Non-pigmented ciliary epithelial cell (primary cell): ENCODE data around the gene PYROXD2.
"Not testable (repeated sequence)": the region's sequence is repeated elsewhere in the genome, so short reads cannot be mapped to it uniquely, and the experiment has no call there.

Source experiments
- DNase-seq: peaks from one replicate; pipeline ENCODE4 v3.0.0-alpha.2; 2010; ENCODE audit warnings: low read depth

The PYROXD2 gene

DNA sequence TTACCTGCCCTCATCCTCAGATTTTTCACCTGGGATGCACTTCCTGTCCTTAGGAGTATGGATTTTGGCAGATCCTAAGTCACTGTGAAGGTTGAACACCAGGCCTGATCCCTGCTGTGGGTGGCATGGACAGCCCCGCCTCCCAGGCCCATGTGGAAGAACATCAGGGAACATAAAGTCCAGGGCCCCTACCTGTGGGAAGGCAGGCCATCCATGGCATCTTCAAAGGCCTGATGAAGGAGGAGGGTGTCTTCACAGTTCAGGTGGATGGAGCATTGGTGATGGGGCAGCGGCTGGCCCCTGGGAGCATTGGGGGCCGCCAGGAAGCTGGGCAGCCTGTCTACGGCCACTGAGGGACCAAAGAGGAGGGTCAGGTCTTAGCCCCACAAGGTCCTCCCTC, 24.6 kb downstream of the PYROXD2 start:
- no peak for DNase-seq

DNA sequence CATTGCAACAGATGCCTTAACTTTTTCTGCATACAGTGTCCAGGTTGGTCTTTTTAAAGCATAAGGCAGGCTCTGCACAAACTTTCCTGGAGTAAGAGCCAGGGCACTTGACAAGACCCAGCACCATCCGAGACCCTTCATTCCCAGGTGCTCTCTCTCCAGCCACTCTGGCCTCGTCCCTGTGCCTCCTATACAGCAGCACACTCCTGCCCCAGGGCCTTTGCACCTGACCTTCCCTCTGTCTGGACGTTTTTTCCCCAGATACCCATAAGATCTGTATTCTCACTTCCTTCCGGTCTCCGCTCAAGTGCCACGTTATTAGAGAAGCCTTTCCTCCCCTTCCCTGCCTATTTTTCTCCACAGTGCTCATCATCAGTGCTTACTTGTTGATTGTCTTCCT, 25.6 kb downstream of the PYROXD2 start:
- DNase-seq = no peak

DNA sequence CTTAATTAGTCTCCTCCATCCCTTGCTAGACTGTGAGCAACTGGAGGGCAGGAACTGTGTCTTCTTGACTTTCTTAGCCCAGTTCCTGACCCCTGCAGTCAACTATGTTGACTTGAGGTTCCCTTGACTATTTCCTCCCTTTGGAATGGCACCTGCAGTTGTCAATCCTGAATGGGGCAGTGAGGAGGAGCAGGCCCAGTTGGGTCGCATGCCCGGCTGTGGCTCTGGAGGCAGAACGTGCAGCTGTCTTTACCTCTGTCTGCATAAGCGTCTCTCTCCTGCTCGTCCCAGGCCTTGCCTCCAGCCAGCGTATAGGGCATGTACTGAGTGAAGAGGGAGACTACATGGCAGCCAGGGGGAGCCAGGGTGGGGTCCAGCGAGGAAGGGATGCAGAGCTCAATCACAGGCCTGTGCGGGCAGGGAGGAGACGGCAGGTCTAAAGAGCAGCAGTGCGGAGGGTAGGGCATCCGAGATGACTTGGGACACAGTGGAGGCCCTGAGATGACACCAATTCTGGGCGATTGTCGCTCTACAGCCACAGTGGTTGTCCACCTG, 26.8 kb downstream of the PYROXD2 start:
- no peak for DNase-seq

DNA sequence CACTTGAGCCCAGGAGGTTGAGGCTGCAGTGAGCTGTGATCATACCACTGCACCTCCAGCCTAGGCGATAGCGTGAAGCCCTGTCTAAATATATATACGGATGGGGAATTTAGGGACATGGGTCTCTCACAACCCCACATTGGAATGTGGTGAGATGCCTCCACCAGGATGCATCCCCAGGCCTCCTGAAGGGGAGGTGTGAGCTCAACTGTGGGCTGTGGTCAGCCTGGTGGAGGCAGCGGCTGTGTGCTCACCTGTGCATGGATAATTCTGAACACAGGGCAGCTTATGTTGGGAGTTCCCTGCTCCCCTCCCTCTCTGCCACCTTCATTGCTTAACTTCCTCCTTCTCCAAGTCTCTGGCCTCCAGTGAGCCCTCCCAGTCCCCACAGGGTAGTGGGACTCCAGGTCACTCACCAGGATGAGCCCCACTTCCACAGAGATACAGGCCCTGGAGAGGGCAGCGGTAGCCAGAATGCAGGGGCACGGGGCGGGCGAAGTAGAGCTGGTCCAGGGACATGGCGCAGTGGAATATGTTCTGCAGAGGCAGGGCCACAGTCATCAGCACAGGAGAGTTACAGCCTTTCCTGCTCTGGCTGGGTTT, 30.4 kb downstream of the PYROXD2 start:
- no peak for DNase-seq

DNA sequence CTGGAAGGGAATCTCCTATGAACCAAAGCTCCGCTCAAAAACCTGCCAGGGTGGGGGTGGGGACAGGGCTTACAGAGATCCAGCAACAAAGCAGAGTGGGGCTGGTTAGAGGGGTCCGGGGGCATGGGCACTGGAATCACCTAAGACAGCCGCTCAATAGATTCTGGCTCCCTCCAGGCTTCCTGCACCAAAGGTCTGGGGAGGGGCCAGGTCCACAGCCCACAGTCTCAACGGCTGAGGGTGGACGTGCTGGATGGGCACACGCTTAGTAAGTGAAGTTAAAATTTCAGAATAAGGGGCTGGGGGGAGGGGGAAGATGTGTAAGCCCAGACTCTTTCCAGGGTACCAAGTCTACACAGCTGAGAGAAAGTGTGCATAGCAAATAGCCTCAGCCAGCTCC, 31.1 kb downstream of the PYROXD2 start:
- no peak for DNase-seq

DNA sequence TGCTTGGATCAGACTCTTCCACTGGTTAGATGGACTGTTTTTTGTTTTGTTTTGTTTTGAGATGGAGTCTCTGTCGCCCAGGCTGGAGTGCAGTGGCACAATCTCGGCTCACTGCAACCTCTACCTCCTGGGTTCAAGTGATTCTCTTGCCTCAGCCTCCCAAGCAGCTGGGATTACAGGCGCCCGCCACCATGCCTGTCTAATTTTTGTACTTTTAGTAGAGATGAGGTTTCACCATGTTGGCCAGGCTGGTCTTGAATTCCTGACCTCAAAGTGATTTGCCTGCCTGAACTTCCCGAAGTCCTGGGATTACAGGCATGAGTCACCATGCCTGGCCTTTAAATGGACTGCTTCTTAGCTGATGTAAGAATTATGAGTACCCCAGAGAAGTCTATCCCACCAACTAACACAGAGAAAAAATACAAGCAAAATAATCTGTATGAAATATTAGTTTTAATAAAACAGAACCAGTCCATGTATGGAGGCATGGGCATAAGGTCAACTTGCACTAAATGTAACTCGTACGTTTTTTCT, 31.8 kb downstream of the PYROXD2 start:
- not testable (repeated sequence) for DNase-seq

DNA sequence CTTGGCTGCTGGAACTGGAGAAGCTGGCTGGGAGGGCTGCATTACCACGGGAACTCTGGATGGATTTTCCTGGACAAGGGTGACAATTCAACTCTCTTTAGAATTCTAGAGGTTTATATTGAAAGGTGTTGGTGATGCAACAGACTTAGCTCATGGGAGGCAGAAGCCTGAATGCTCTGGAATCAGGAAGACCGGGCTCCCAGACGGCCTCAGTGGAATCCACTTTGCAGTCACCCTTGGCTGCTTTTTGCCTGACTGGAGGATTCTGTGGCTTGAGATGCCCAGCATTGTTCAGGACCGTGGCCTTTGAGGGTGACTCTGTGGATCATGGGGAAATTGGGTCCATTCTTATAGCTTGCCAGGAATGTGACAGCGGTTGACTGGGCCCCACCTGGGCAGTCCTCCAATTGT, 32.3 kb downstream of the PYROXD2 start:
- no peak for DNase-seq

DNA sequence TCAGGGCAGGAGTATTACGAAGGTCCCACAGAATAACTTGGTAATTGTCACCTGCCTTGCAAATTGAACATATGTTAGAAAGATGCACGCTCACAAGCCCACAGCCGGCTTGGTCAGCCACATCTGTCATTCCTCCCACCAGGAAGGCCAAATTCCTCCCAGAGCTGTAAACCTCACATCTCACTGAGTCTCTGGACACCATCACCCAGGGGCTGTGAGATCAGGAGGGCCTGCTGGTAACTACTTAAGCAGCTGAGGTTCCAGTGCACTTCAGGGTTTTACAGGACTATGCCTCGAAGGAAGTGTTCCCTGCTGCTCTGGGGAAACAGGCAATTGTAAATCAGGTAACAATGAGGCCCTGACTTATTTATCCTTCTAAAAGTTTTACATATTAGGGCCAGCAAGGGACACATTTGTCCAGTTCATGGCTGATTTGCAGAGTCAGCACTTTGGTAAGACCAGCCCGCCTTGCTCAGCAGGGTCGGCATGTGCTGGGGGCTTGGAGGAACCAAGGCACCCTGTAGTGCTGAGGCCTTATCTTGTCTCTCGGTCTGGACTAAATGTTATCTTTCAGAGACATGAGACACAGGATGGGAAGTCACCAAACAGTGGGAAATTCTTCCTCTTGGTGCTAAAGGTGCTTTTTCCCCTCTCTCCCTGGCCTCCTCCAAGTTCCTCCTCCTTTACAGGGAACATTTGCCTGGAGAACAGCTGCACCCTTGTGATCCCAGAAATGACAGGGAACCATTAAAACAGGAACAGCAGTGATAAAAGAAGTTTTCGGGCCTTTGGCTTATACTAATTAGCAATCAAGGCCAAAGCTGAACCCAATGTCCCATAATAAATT, 34.3 kb downstream of the PYROXD2 start:
- no peak for DNase-seq

DNA sequence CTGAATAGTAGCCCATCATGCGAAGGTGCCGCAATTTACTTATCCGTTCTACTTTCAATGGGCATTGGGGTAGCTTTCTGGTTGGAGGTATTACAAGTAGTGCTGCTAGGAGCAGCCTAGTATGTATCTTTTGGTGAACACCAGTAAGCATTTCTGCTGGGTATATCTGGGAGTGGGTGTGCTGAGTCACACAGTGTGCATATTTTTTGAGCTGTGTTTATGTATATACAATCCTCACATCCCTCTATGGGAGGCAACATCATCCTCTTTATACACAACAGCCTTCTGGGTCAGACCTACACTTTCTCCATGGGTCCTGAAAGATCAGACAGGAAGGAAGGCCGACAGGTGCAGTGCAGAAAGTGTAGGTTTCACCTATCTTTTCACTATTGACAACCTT, 36.3 kb downstream of the PYROXD2 start:
- no peak for DNase-seq

DNA sequence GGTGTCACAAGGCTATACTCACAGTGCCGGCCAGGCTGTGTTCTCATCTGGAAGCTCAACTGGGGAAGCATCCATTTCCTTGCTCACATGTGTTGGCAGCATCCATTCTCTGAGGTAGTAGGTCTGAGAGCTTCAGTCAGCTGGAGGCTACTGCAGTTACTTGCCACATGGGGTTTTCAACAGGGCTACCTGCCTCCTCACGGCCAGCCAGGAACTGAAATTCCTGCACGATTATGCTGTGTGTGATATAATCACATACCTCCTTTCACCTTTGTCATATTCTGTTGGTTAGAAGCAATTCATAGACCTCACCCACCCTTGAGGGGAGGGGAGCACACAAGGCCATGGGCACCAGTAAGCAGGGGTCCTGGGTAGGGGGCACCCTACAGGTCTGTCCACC, 37.4 kb downstream of the PYROXD2 start:
- no peak for DNase-seq

DNA sequence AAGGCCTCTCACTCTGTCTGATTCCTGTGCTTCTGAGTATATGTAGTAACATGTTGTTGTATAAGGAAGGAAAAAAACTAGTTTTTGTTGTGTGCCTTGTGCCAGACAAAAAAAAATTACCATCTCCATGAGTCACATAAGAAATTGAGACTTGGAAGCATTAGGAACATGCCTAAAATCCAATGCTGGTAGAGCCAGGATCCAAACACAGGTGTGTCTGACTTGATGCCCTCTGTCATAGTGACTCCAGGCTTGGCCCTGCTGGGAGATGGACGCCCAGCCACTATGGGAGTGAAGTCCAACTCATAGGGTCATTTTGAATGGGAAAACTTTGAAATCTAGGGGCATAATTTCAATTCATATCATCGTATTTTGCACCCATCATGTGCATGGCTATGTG, 38.0 kb downstream of the PYROXD2 start:
- no peak for DNase-seq

DNA sequence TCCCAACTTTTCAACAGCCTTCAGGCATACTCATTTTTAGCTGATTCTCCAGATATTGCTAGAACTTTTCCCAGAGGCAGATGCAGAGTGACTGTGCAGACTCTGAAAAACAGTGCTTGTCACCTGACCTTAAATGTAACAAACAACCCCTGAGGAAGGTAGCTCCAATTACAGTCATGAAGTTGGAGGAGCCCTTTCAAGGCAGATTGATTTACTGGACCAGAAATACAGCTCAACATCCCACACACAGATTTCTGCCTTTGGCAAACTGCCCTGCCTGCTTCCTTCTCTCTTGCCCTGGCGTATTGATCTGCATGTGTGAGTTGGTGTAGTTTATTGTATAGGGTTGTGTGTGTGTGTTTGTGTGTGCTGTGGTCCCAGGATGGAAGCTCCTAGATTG, 38.5 kb downstream of the PYROXD2 start:
- no peak for DNase-seq

DNA sequence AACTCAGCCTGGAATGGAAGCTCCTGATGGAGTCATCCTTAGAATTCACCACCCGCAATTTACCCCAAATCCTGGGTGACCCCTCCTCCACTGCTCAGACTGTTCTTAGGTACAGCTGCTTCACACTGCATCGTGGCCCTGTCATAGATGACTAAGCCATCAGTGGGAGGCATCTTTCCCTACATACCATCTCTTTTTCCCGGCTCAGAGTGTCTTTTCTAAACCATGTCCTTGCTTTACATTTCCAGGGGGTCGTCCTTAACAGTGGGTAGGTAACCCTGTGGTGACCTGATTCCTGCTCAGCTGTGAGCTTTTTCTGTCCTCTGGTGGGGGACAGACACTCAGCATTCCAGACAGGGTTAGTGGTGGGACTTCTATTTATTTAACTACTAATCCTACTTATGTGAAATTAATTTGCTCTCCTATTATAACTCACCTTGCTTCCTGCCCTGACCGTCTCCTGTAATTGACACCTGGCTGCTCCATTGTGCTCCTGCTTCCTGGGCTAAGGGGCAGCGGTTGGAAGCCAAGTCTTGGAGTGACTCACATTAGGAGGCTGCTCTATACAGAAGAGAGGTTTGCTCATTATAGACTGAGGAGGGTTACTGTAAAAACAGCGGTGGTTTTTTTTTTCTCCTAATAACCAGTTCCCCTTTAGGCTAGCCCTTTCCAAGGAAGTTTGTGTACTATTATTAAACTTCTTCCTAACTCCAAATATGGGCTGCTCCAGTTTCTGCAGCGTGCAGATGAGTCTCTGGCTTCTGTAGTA, 40.6 kb downstream of the PYROXD2 start:
- DNase-seq = no peak

DNA sequence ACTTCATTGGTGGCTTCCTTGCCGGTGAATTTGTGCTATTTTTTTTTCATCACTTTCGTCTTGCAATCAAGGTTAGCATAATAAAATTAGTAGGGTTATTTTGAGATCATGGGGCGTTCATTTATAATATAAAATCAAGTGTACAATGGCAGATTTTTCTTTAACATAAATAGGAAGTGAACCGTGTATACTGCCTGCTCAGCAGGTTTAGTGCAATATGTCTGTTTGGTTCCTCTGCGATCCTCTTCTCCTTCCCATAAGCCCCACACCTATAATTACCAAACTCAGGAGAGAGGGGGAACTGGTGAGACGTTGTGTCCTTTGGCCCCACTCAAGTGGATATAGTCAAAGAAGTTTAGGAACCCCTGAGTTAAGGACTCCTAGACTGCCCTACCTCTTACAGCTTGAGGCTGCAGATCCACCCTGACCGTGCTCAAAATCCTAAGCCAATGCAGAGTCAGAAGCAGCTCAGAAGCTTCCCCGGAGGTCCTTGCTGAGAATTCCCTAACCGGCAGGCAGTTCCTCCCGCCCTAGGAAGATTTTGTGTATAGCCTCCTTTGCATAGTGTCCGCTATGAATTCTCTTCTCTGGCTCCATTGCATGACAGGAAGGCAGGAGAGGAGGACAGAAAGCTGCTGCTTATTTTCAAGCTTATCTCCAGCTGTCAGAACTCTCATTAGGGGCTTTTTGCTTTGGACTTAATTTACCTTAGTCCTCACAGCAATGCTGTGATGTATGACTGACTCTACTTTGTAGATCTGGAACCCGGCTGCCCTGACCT, 41.5 kb downstream of the PYROXD2 start:
- no peak for DNase-seq

DNA sequence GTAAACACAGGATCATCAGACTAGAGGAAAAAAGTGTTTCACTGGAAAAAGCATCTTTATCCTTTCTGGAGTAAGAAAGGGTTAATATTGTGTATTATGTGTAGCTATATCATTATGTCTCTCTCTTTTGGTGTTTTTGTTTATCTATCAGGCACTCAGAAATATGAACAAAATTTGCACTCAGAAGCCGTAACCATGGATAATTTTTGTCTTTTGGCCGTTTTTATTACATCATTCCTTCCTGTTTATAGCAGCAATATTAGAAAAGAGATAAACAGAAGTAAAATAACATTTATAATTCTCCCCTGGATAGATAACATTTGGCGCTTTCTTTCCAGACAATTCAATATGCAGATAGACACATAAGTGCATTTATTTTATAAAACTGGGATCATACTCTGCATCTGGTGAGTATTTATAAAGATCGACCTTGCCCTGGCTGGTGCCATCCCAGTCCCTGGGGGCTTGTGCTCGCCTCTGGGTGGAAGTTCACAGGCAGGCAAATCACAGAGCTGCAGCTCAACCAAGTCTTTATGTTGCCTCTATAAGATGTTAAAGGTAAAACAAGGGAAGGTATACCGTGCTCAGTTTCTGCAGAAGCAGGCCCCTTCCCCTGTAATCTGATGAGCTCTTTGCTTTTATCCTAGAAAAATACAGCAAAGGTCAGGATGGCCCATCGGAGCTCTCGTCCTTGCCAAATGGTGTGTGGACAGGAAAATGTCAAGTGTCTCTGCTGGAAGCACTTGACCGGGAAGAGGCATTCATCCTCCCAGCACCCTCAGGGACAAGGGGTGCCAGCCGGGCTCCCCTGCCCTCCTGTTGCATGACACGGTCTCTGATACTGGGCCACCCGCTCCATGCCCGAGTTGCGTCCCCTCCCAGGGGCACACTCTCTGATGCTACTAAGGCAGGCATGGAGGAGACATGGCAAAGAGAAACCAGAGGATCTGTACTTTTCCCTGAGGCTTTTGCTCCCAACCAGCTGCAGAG, 43.9 kb downstream of the PYROXD2 start:
- DNase-seq = no peak

DNA sequence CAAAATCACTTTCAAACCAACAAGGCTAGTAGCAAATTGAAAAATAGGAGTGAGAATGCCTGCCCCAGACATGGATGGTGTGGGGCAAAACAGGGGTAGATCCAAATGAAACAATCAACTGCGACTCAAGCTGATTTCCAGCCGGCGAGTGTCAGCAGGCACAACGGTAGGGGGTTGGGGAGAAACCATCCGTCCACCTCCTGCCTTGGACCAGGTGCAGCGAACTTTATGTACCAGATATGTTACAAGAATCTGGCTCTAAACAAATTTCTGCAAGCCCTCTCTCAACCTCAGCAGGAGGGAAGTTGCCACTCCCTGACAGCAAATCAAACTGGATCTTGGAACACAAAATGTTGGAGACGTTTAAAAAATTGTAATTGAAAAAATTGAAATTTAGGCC, 45.2 kb downstream of the PYROXD2 start:
- no peak for DNase-seq

DNA sequence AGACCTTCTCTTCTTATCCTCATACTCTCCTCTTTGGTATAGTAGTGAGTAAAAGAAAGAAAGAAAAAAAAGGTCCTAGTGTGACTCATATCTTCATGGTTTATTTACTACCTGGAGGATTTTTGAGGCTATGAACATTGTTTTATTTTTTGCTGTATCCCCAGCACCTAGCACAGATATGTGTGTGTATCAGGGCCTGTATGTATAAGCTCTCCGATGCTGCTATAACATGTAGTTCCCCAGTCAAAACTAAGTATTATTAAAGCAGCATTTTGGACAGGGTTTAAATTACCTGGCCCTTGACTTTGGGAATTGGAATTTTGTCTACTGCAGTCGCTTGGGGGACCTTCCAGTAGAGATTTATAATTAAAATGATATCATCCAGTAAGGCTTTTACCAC, 46.3 kb downstream of the PYROXD2 start:
- no peak for DNase-seq

DNA sequence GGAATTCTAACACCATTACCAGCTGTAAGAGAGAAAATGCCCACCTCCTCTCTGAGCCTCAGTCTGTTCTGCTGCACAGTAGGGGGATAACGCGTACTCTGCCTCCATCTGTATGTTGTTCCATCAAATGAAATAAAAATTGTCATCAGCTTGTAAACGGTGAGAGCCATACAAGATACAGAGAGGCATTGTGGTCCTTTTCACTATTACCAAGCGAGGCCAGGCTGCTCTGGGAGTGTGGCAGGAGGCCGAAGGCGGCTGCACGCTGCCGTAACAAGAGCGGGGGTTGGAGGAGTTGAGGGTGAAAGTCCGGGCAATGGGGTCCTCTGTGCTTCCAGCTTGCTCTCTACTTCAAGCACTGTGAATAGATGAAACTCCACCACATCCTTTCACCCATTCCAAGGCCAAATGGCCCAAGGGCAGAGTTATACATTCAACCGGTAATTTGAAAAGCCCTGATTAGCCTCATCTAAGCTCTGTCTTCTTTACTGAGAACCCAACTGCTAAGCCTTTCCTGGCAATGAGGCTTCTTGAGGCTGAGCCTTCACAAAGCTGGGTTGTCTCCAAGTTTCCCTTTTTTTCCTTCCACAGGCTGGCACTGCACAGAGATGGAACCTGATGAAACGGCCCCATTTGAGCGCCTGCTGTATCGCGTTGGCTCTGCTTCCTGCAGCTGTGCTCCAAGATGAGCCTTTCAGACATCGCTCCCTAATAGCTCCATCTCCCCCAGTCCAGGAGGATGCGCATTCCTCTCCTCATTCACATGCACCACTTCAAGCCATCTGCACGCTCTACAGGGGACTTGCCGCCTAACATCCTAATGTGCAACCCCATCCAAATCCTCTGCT, 47.2 kb downstream of the PYROXD2 start:
- no peak for DNase-seq

DNA sequence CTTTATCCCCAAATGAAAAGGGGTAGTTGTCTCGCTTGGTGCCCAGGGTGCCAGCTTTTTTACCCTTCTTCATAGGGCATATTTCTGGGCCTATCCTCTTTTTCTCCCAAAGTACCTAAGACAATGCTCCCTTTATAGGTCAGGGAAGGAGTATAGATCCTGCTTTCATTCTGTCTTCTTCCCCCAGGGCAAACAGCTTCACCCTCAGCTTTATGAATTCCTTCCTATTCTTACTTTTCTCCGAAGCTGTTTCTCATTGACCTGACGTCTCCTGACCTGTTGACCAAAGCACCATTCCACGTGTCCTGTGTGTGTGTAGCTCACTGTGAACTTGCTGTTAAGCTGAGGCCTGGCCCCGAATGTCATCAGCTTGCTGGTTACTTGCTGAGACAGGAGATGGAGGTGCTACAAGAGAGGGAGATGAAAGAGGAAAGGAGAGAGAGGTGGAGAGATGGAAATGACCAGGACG, 48.9 kb downstream of the PYROXD2 start:
- no peak for DNase-seq
